IMR-90 (cell line): ENCODE measurements around the gene PPP1R17. TPM values are rescaled to one million over a fixed set of nuclear protein-coding genes. Genes with fewer than 3 reads are reported as not detected.

ENCODE experiments used
- ATAC-seq: fragments of 200-7000 bp; cut with Tn5 transposase; 2 replicates; pipeline ENCODE4 v1.9.1; 2020; ENCODE audit warnings: low read depth, mild to moderate bottlenecking, moderate library complexity
- BruUV-seq: library from RNA; stranded (reverse); fragments of 400-500 nt; replicated peaks from 2 replicates; lab custom pipeline; 2021; lab: Mats Ljungman, UMichigan
- CTCF ChIA-PET: fragments of 300-600 bp; formaldehyde crosslinking; extraction: SDS; loops from one replicate; lab custom pipeline; 2021; ENCODE audit warnings: antibody characterized with exemption; lab: Yijun Ruan, JAX
- POLR2A ChIA-PET: fragments of 300-600 bp; sonication (Branson Sonifier 250); formaldehyde crosslinking; loops from one replicate; lab custom pipeline; 2022; ENCODE audit warnings: antibody characterized with exemption; ENCODE audit not compliant: unreplicated experiment; lab: Charles Lee
- DNase-seq: peaks from one replicate; pipeline ENCODE4 v3.0.0; 2013
- H2AFZ ChIP-seq: replicated peaks from 2 replicates; pipeline ENCODE3; 2013; ENCODE audit warnings: low read length, mild to moderate bottlenecking; ENCODE audit not compliant: poor library complexity
- H2AK5ac ChIP-seq: 2 replicates; pipeline ENCODE4 v1.6.1; 2013; ENCODE audit warnings: low read depth, low read length, inconsistent platforms
- H2AK9ac ChIP-seq: replicated peaks from 2 replicates; pipeline ENCODE3; 2013; ENCODE audit warnings: mild to moderate bottlenecking, low read depth, low read length, moderate library complexity; ENCODE audit not compliant: poor library complexity
- H2BK120ac ChIP-seq: 2 replicates; pipeline ENCODE4 v1.6.1; 2013; ENCODE audit warnings: low read depth, low read length, inconsistent platforms
- H2BK15ac ChIP-seq: 3 replicates; pipeline ENCODE4 v1.6.1; 2013; ENCODE audit warnings: low read depth, low read length, inconsistent platforms
- H2BK20ac ChIP-seq: 2 replicates; pipeline ENCODE4 v1.6.1; 2013; ENCODE audit warnings: low read depth, mild to moderate bottlenecking, inconsistent platforms, low read length, moderate library complexity
- H2BK5ac ChIP-seq: 2 replicates; pipeline ENCODE4 v1.6.1; 2013; ENCODE audit warnings: mild to moderate bottlenecking, low read depth, low read length, inconsistent platforms; ENCODE audit not compliant: poor library complexity, severe bottlenecking
- H3K14ac ChIP-seq: replicated peaks from 2 replicates; pipeline ENCODE4 v1.6.1; 2013; ENCODE audit warnings: low read depth, low read length, inconsistent platforms
- H3K18ac ChIP-seq: 2 replicates; pipeline ENCODE4 v1.6.1; 2013; ENCODE audit warnings: low read depth, low read length, control low read depth
- H3K23ac ChIP-seq: 2 replicates; pipeline ENCODE4 v1.6.1; 2013; ENCODE audit warnings: low read depth, low read length, inconsistent platforms
- H3K27ac ChIP-seq: 2 replicates; pipeline ENCODE4 v1.5.1; 2013; ENCODE audit warnings: mild to moderate bottlenecking, control low read depth, low read length; ENCODE audit not compliant: insufficient read depth
- H3K27me3 ChIP-seq: 2 replicates; pipeline ENCODE4 v1.6.1; 2013; ENCODE audit warnings: low read length; ENCODE audit not compliant: control insufficient read depth, insufficient read depth
- H3K36me3 ChIP-seq: 2 replicates; pipeline ENCODE4 v1.6.1; 2013; ENCODE audit warnings: low read length, mixed read lengths; ENCODE audit not compliant: control insufficient read depth, insufficient read depth
- H3K4ac ChIP-seq: 2 replicates; pipeline ENCODE4 v1.6.1; 2013; ENCODE audit warnings: low read depth, low read length, inconsistent platforms
- H3K4me1 ChIP-seq: 2 replicates; pipeline ENCODE4 v1.6.1; 2013; ENCODE audit warnings: low read length, mixed read lengths; ENCODE audit not compliant: control insufficient read depth, insufficient read depth
- H3K4me2 ChIP-seq: 2 replicates; pipeline ENCODE4 v1.6.1; 2013; ENCODE audit warnings: low read depth, mild to moderate bottlenecking, control low read depth, low read length, moderate library complexity
- H3K4me3 ChIP-seq: 2 replicates; pipeline ENCODE4 v1.5.1; 2013; ENCODE audit warnings: low read depth, mild to moderate bottlenecking, control low read depth, low read length, moderate library complexity; ENCODE audit not compliant: insufficient read depth
- H3K56ac ChIP-seq: 2 replicates; pipeline ENCODE4 v1.6.1; 2013; ENCODE audit warnings: low read length, inconsistent platforms; ENCODE audit not compliant: insufficient read depth; ENCODE audit errors: extremely low read depth
- H3K79me1 ChIP-seq, 2 experiments: 2 replicates each; pipeline ENCODE4 v1.6.1; 2013; ENCODE audit warnings: low read length in 2 of 2, inconsistent platforms in 1 of 2, low read depth in 1 of 2
- H3K9ac ChIP-seq: 2 replicates; pipeline ENCODE4 v1.6.1; 2013; ENCODE audit warnings: low read depth, low read length, control low read depth
- H3K9me1 ChIP-seq: 2 replicates; pipeline ENCODE4 v1.6.1; 2013; ENCODE audit warnings: low read length, inconsistent platforms; ENCODE audit not compliant: insufficient read depth
- H3K9me3 ChIP-seq: 2 replicates; pipeline ENCODE4 v1.6.1; 2013; ENCODE audit warnings: low read length; ENCODE audit not compliant: control insufficient read depth, insufficient read depth
- H4K20me1 ChIP-seq: 2 replicates; pipeline ENCODE4 v1.6.1; 2013; ENCODE audit warnings: low read length, inconsistent platforms; ENCODE audit not compliant: insufficient read depth
- H4K5ac ChIP-seq: 2 replicates; pipeline ENCODE4 v1.6.1; 2013; ENCODE audit warnings: mild to moderate bottlenecking, low read depth, low read length, control low read depth
- H4K8ac ChIP-seq, 2 experiments: 2 replicates each; pipeline ENCODE4 v1.6.1; 2013; ENCODE audit warnings: low read depth in 2 of 2, low read length in 2 of 2, control low read depth in 1 of 2, inconsistent platforms in 1 of 2
- H4K91ac ChIP-seq: 2 replicates; pipeline ENCODE4 v1.6.1; 2013; ENCODE audit warnings: low read depth, low read length, inconsistent platforms; ENCODE audit not compliant: insufficient read depth
- ELK1 ChIP-seq: fragments of 150-350 bp; IDR thresholded peaks from 2 replicates; pipeline ENCODE4 v1.6.1; 2016; ENCODE audit warnings: low read depth, mild to moderate bottlenecking, low read length, moderate library complexity, borderline replicate concordance
- FOS ChIP-seq: fragments of 150-350 bp; IDR thresholded peaks from 2 replicates; pipeline ENCODE4 v1.6.1; 2016; ENCODE audit warnings: low read depth, low read length
- MAZ ChIP-seq: IDR thresholded peaks from 2 replicates; pipeline ENCODE4 v1.6.1; 2012; ENCODE audit warnings: low read depth, mild to moderate bottlenecking, low read length, improper control_type of control experiment, moderate library complexity, borderline replicate concordance
- NFE2L2 ChIP-seq: fragments of 150-350 bp; IDR thresholded peaks from 2 replicates; pipeline ENCODE4 v1.6.1; 2016; ENCODE audit warnings: low read depth, mild to moderate bottlenecking, low read length
- RFX5 ChIP-seq: IDR thresholded peaks from 2 replicates; pipeline ENCODE4 v1.8.0; 2012; ENCODE audit warnings: low read depth, mild to moderate bottlenecking, low read length, moderate library complexity
- USF2 ChIP-seq: fragments of 150-350 bp; IDR thresholded peaks from 2 replicates; pipeline ENCODE4 v1.6.1; 2017; ENCODE audit warnings: mild to moderate bottlenecking, antibody characterized with exemption, low read length, low read depth
- WGBS, 2 experiments: methylation state at CpG; one replicate each; pipeline versions ENCODE4 v1.1.5 to v1.1.7; 2013; ENCODE audit warnings: missing lambda C conversion rate in 2 of 2; ENCODE audit not compliant: insufficient read length in 1 of 2; ENCODE audit errors: extremely low coverage in 2 of 2; 5-methylcytosine and 5-hydroxymethylcytosine counted together
- dilution Hi-C: fragments of 300-500 bp; cut with HindIII; formaldehyde crosslinking; loops from one replicate; pipeline ENCODE4 v1.14.3; 2018; ENCODE audit warnings: low sequenced_read_pairs; ENCODE audit not compliant: unreplicated experiment
- in situ Hi-C: fragments of 300-500 bp; cut with MboI; formaldehyde crosslinking; loops from 3 replicates; pipeline ENCODE4 v1.14.3; 2019; ENCODE audit warnings: low sequenced_read_pairs, inconsistent platforms, mixed read lengths
- intact Hi-C: fragments of 100-400 bp; cut with micrococcal nuclease; formaldehyde crosslinking; loops from 2 replicates; pipeline ENCODE4 v1.10.0; 2022
- polyA plus RNA-seq, 3 experiments: library from polyadenylated mRNA; depleted of rRNA; stranded (reverse); fragments of >200 nt; gene quantifications; 2 replicates each; pipeline ENCODE4 v1.2.3, GENCODE V29; 2012; ENCODE audit warnings: low replicate concordance in 1 of 3
- total RNA-seq: library from RNA; depleted of rRNA; stranded (reverse); fragments of >200 nt; gene quantifications from 2 replicates; pipeline ENCODE4 v1.2.3, GENCODE V29; 2012
- TF ChIP-seq, protein P1 (sequence below): conservative IDR thresholded peaks from 2 replicates; pipeline ENCODE4 v1.5.1; 2012; ENCODE audit warnings: mild to moderate bottlenecking, low read depth, low read length, improper control_type of control experiment

Gene PPP1R17
- total and polyA plus RNA-seq, 2 of the 4 experiments (the other 2 are of a cell fraction) = not detected

GRCh38 chr7:31647511-31647910 is 39.5 kb upstream of the PPP1R17 start:
- Histone ChIP-seq H3K4me2 (no peak overlapping the region), H3K27ac (no peak overlapping the region), H3K79me1 (no peaks in the 10 kb centered on the region), H2AK9ac (no peak overlapping the region), H4K8ac (no peak overlapping the region), H3K14ac (no peak overlapping the region), H3K36me3 (no peaks in the 10 kb centered on the region), H3K27me3 (no peaks in the 10 kb centered on the region; the same call in 1 of the 2 replicates), H3K9ac (no peak overlapping the region), H3K23ac (no peak overlapping the region), H2BK15ac (no peak overlapping the region), H2BK5ac (no peak overlapping the region), H3K4me1 (no peaks in the 10 kb centered on the region), H3K18ac (no peak overlapping the region), H4K20me1 (no peaks in the 10 kb centered on the region), H3K9me3 (no peaks in the 10 kb centered on the region), H3K56ac (no peak overlapping the region), H2BK20ac (no peak overlapping the region), H4K91ac (no peak overlapping the region), H3K4me3 (no peak overlapping the region), H2BK120ac (no peak overlapping the region), H2AFZ (no peak overlapping the region), H3K4ac (no peak overlapping the region), H3K9me1 (no peaks in the 10 kb centered on the region), H2AK5ac (no peak overlapping the region), H4K5ac (no peak overlapping the region)
- in situ Hi-C loops = no loop called here
- BruUV-seq = no TSS peak
- WGBS, 2 experiments = no CpG with 5 or more reads among the region's 7 CpGs
- ATAC-seq (no peak), DNase-seq (no peak)
- ChIA-PET CTCF (no interaction called here), POLR2A (no interaction called here)
- TF ChIP-seq FOS = no peak
- TF ChIP-seq USF2 = no peak
- TF ChIP-seq RFX5 = no peak
- TF ChIP-seq MAZ = no peak
- TF ChIP-seq NFE2L2 = no peak
- no peak for TF ChIP-seq ELK1
- TF ChIP-seq, protein P1, sequence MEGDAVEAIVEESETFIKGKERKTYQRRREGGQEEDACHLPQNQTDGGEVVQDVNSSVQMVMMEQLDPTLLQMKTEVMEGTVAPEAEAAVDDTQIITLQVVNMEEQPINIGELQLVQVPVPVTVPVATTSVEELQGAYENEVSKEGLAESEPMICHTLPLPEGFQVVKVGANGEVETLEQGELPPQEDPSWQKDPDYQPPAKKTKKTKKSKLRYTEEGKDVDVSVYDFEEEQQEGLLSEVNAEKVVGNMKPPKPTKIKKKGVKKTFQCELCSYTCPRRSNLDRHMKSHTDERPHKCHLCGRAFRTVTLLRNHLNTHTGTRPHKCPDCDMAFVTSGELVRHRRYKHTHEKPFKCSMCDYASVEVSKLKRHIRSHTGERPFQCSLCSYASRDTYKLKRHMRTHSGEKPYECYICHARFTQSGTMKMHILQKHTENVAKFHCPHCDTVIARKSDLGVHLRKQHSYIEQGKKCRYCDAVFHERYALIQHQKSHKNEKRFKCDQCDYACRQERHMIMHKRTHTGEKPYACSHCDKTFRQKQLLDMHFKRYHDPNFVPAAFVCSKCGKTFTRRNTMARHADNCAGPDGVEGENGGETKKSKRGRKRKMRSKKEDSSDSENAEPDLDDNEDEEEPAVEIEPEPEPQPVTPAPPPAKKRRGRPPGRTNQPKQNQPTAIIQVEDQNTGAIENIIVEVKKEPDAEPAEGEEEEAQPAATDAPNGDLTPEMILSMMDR = no peak
- intact Hi-C loops = no loop called here
- dilution Hi-C loops = no loop called here
